ENCODE results near the gene SETD3. TPM values are rescaled to one million over a fixed set of nuclear protein-coding genes. Genes with fewer than 3 reads are reported as not detected.

The SETD3 gene
- total and polyA plus RNA-seq, 4 donors, result 41.0 to 66.0 (median 56.8) TPM

- Histone ChIP-seq H3K27me3 (ENCODE audit: control insufficient read depth in 1 of 2, insufficient read depth in 2 of 2, low read length in 1 of 2) (no peaks in the 10 kb centered on the region), H3K4me3 (ENCODE audit: low read length in 2 of 2) (no peak overlapping the region), H3K36me3 (ENCODE audit: control insufficient read depth in 1 of 2, insufficient read depth in 2 of 2, low read length in 1 of 2) (peaks cover 0 to 21% of the 10 kb centered on the region in 2 donors), H3K9me3 (ENCODE audit: control insufficient read depth, low read length) (no peaks in the 10 kb centered on the region), H3K4me1 (ENCODE audit: control insufficient read depth in 1 of 2, insufficient read depth in 2 of 2, low read length in 2 of 2) (no peaks in the 10 kb centered on the region), H3K27ac (ENCODE audit: low read depth in 1 of 2, low read length in 2 of 2) (no peak overlapping the region)
- DNase-seq (no peak), ATAC-seq (ENCODE audit: low FRiP score) (no peak)
- WGBS, 2 donors, result 91 to 94% methylated on average over 13 of the region's 13 CpGs
- intact Hi-C loops (cut with DNase I), result no loop called here
These were observed 27.4 kb upstream of the SETD3 start for GRCh38 chr14:99507860-99508640.

- Histone ChIP-seq H3K27ac (ENCODE audit: low read depth in 1 of 2, low read length in 2 of 2) (no peak overlapping the region), H3K36me3 (ENCODE audit: control insufficient read depth in 1 of 2, insufficient read depth in 2 of 2, low read length in 1 of 2) (peaks cover 3 to 28% of the 10 kb centered on the region in 2 donors), H3K4me3 (ENCODE audit: low read length in 2 of 2) (no peak overlapping the region), H3K4me1 (ENCODE audit: control insufficient read depth in 1 of 2, insufficient read depth in 2 of 2, low read length in 2 of 2) (no peaks in the 10 kb centered on the region), H3K27me3 (ENCODE audit: control insufficient read depth in 1 of 2, insufficient read depth in 2 of 2, low read length in 1 of 2) (no peaks in the 10 kb centered on the region), H3K9me3 (ENCODE audit: control insufficient read depth, low read length) (no peaks in the 10 kb centered on the region)
- no peak for DNase-seq
- 81 to 86% methylated on average over 6 of the region's 6 CpGs for WGBS, 2 donors
- intact Hi-C loops (cut with DNase I), result no loop called here
- ATAC-seq (ENCODE audit: low FRiP score), result no peak
These were observed 25.6 kb upstream of the SETD3 start for GRCh38 chr14:99506276-99506675.

- Histone ChIP-seq H3K4me3 (ENCODE audit: low read length in 2 of 2) (no peak overlapping the region), H3K4me1 (ENCODE audit: control insufficient read depth in 1 of 2, insufficient read depth in 2 of 2, low read length in 2 of 2) (no peaks in the 10 kb centered on the region), H3K36me3 (ENCODE audit: control insufficient read depth in 1 of 2, insufficient read depth in 2 of 2, low read length in 1 of 2) (peaks cover 3 to 30% of the 10 kb centered on the region in 2 donors), H3K27me3 (ENCODE audit: control insufficient read depth in 1 of 2, insufficient read depth in 2 of 2, low read length in 1 of 2) (no peaks in the 10 kb centered on the region), H3K27ac (ENCODE audit: low read depth in 1 of 2, low read length in 2 of 2) (no peak overlapping the region), H3K9me3 (ENCODE audit: control insufficient read depth, low read length) (no peaks in the 10 kb centered on the region)
- WGBS, 2 donors, result 91 to 92% methylated on average over 5 of the region's 5 CpGs
- ATAC-seq (ENCODE audit: low FRiP score) (no peak), DNase-seq (no peak)
- intact Hi-C loops (cut with DNase I), result no loop called here
These were observed 24.4 kb upstream of the SETD3 start for GRCh38 chr14:99505089-99505488.

GRCh38 chr14:99503848-99504453 lies 23.3 kb upstream of the SETD3 start:
- DNase-seq (no peak), ATAC-seq (ENCODE audit: low FRiP score) (no peak)
- H3K9me3 ChIP-seq (ENCODE audit: control insufficient read depth, low read length), result no peaks in the 10 kb centered on the region

GRCh38 chr14:99502989-99503421 lies 22.3 kb upstream of the SETD3 start:
- Histone ChIP-seq H3K27me3 (ENCODE audit: control insufficient read depth in 1 of 2, insufficient read depth in 2 of 2, low read length in 1 of 2) (no peaks in the 10 kb centered on the region), H3K4me3 (ENCODE audit: low read length in 2 of 2) (no peak overlapping the region), H3K9me3 (ENCODE audit: control insufficient read depth, low read length) (no peaks in the 10 kb centered on the region), H3K27ac (ENCODE audit: low read depth in 1 of 2, low read length in 2 of 2) (no peak overlapping the region), H3K4me1 (ENCODE audit: control insufficient read depth in 1 of 2, insufficient read depth in 2 of 2, low read length in 2 of 2) (no peaks in the 10 kb centered on the region), H3K36me3 (ENCODE audit: control insufficient read depth in 1 of 2, insufficient read depth in 2 of 2, low read length in 1 of 2) (peaks cover 4 to 27% of the 10 kb centered on the region in 2 donors)
- WGBS, 2 donors, result 64 to 69% methylated on average over 14 of the region's 14 CpGs
- DNase-seq (no peak), ATAC-seq (ENCODE audit: low FRiP score) (no peak)
- intact Hi-C loops (cut with DNase I), result no loop called here

More at GRCh38 chr14:99503848-99504453, 23.3 kb upstream of the SETD3 start:
- whole genome bisulfite sequencing, 2 donors, result 87 to 89% methylated on average over 4 of the region's 4 CpGs
- Histone ChIP-seq H3K36me3 (ENCODE audit: control insufficient read depth in 1 of 2, insufficient read depth in 2 of 2, low read length in 1 of 2) (peaks cover 3 to 27% of the 10 kb centered on the region in 2 donors), H3K27ac (ENCODE audit: low read depth in 1 of 2, low read length in 2 of 2) (no peak overlapping the region), H3K4me1 (ENCODE audit: control insufficient read depth in 1 of 2, insufficient read depth in 2 of 2, low read length in 2 of 2) (no peaks in the 10 kb centered on the region), H3K4me3 (ENCODE audit: low read length in 2 of 2) (no peak overlapping the region), H3K27me3 (ENCODE audit: control insufficient read depth in 1 of 2, insufficient read depth in 2 of 2, low read length in 1 of 2) (no peaks in the 10 kb centered on the region)
- intact Hi-C loops (cut with DNase I), result no loop called here

GRCh38 chr14:99497894-99498293 lies 17.2 kb upstream of the SETD3 start:
- H3K36me3 ChIP-seq (ENCODE audit: control insufficient read depth in 1 of 2, insufficient read depth in 2 of 2, low read length in 1 of 2), result peaks cover 17 to 23% of the 10 kb centered on the region in 2 donors

GRCh38 chr14:99497341-99497740 lies 16.7 kb upstream of the SETD3 start:
- Histone ChIP-seq H3K9me3 (ENCODE audit: control insufficient read depth, low read length) (no peaks in the 10 kb centered on the region), H3K27me3 (ENCODE audit: control insufficient read depth in 1 of 2, insufficient read depth in 2 of 2, low read length in 1 of 2) (no peaks in the 10 kb centered on the region), H3K4me3 (ENCODE audit: low read length in 2 of 2) (no peak overlapping the region), H3K36me3 (ENCODE audit: control insufficient read depth in 1 of 2, insufficient read depth in 2 of 2, low read length in 1 of 2) (peaks cover 17 to 19% of the 10 kb centered on the region in 2 donors), H3K4me1 (ENCODE audit: control insufficient read depth in 1 of 2, insufficient read depth in 2 of 2, low read length in 2 of 2) (no peaks in the 10 kb centered on the region), H3K27ac (ENCODE audit: low read depth in 1 of 2, low read length in 2 of 2) (no peak overlapping the region)
- DNase-seq (no peak), ATAC-seq (ENCODE audit: low FRiP score) (no peak)
- WGBS, 2 donors, result 93 to 97% methylated on average over 2 of the region's 2 CpGs
- intact Hi-C loops (cut with DNase I), result no loop called here

More at GRCh38 chr14:99497894-99498293, 17.2 kb upstream of the SETD3 start:
- no peak for DNase-seq
- H3K27me3 ChIP-seq (ENCODE audit: control insufficient read depth in 1 of 2, insufficient read depth in 2 of 2, low read length in 1 of 2), result no peaks in the 10 kb centered on the region
- 89 to 93% methylated on average over 3 of the region's 3 CpGs for WGBS, 2 donors
- intact Hi-C loops (cut with DNase I), result no loop called here
- H3K4me3 ChIP-seq (ENCODE audit: low read length in 2 of 2), result no peak overlapping the region
- no peak for ATAC-seq (ENCODE audit: low FRiP score)
- H3K27ac ChIP-seq (ENCODE audit: low read depth in 1 of 2, low read length in 2 of 2), result no peak overlapping the region
- H3K4me1 ChIP-seq (ENCODE audit: control insufficient read depth in 1 of 2, insufficient read depth in 2 of 2, low read length in 2 of 2), result no peaks in the 10 kb centered on the region
- H3K9me3 ChIP-seq (ENCODE audit: control insufficient read depth, low read length), result no peaks in the 10 kb centered on the region

- Histone ChIP-seq H3K27me3 (ENCODE audit: control insufficient read depth in 1 of 2, insufficient read depth in 2 of 2, low read length in 1 of 2) (no peaks in the 10 kb centered on the region), H3K4me1 (ENCODE audit: control insufficient read depth in 1 of 2, insufficient read depth in 2 of 2, low read length in 2 of 2) (no peaks in the 10 kb centered on the region), H3K4me3 (ENCODE audit: low read length in 2 of 2) (no peak overlapping the region), H3K9me3 (ENCODE audit: control insufficient read depth, low read length) (no peaks in the 10 kb centered on the region), H3K36me3 (ENCODE audit: control insufficient read depth in 1 of 2, insufficient read depth in 2 of 2, low read length in 1 of 2) (no peaks in the 10 kb centered on the region), H3K27ac (ENCODE audit: low read depth in 1 of 2, low read length in 2 of 2) (no peak overlapping the region)
- intact Hi-C loops (cut with DNase I), result loop anchor here in 1 of 2 donors (10.0 kb wide), 1 partner anchor 121 kb away; the partner anchor contains the start of gene CCDC85C
- 57 to 58% methylated on average over 2 of the region's 2 CpGs for WGBS, 2 donors
- DNase-seq (no peak), ATAC-seq (ENCODE audit: low FRiP score) (no peak)
These were observed 3.4 kb upstream of the SETD3 start for GRCh38 chr14:99484106-99484505.

GRCh38 chr14:99481745-99482099 lies 1.1 kb upstream of the SETD3 start:
- Histone ChIP-seq H3K4me1 (ENCODE audit: control insufficient read depth in 1 of 2, insufficient read depth in 2 of 2, low read length in 2 of 2) (no peaks in the 10 kb centered on the region), H3K9me3 (ENCODE audit: control insufficient read depth, low read length) (no peaks in the 10 kb centered on the region), H3K27me3 (ENCODE audit: control insufficient read depth in 1 of 2, insufficient read depth in 2 of 2, low read length in 1 of 2) (no peaks in the 10 kb centered on the region), H3K27ac (ENCODE audit: low read depth in 1 of 2, low read length in 2 of 2) (peak overlapping the region; percentile 64 to 88), H3K36me3 (ENCODE audit: control insufficient read depth in 1 of 2, insufficient read depth in 2 of 2, low read length in 1 of 2) (no peaks in the 10 kb centered on the region), H3K4me3 (ENCODE audit: low read length in 2 of 2) (peak overlapping the region; percentile 89 to 92)
- DNase-seq (no peak), ATAC-seq (ENCODE audit: low FRiP score) (no peak)
- WGBS, 2 donors, result 0% methylated on average over 17 of the region's 17 CpGs
- intact Hi-C loops (cut with DNase I), result loop anchor here in 1 of 2 donors (2.0 to 10.0 kb wide), 2 partner anchors 51 to 123 kb away; partner anchors contain the start of gene CCDC85C
